Measurements from ENCODE around the gene CCDC178.
A peak's percentile ranks its signal among the peaks of the same experiment; 100 is the strongest.

- TF ChIP-seq CTCF (IDR thresholded peaks at IDR 0.05; ENCODE audit: insufficient read depth, low read length) (no peak), POLR2AphosphoS5 (IDR thresholded peaks at IDR 0.05; ENCODE audit: low read depth) (no peak), REST (IDR thresholded peaks at IDR 0.05; ENCODE audit: insufficient replicate concordance, low read depth) (no peak), GABPA (IDR thresholded peaks at IDR 0.05; ENCODE audit: low read depth) (no peak), SPI1 (IDR thresholded peaks at IDR 0.05; ENCODE audit: borderline replicate concordance, low read depth) (peak; percentile 98)
Measured at GRCh38 chr18:32909798-32910561, 530.5 kb downstream of the CCDC178 start.

Measured in HL-60 (cell line).